Endothelial cell of umbilical vein (primary cell): ENCODE data around the gene PDYN. TPM values are rescaled to one million over a fixed set of nuclear protein-coding genes. Genes with fewer than 3 reads are reported as not detected.

Experiments
- BruUV-seq: library from RNA; stranded (reverse); fragments of 400-500 nt; replicated peaks from 2 replicates; lab custom pipeline; 2021; lab: Mats Ljungman, UMichigan
- CTCF ChIA-PET: fragments of 300-600, 350-600 bp; sonication (Branson Sonifier 250); formaldehyde crosslinking; loops from one replicate; lab custom pipeline; 2021; ENCODE audit warnings: antibody characterized with exemption, inconsistent platforms; lab: Charles Lee
- POLR2A ChIA-PET: fragments of 300-600, 350-600 bp; sonication (Branson Sonifier 250); formaldehyde crosslinking; loops from one replicate; lab custom pipeline; 2021; ENCODE audit warnings: antibody characterized with exemption, inconsistent platforms; lab: Charles Lee
- DNase-seq: peaks from one replicate; pipeline ENCODE4 v3.0.0-alpha.2; 2011; ENCODE audit warnings: low read depth, low spot score
- FAIRE-seq: peaks from 2 replicates; lab custom pipeline; 2011; peaks lifted over from hg19 to GRCh38; lab: Jason Lieb, UNC
- H2AFZ ChIP-seq: 2 replicates; pipeline ENCODE4 v1.6.0; 2012; ENCODE audit warnings: low read depth, low read length, control low read depth, inconsistent platforms
- H3K27ac ChIP-seq: 2 replicates; pipeline ENCODE4 v1.5.1; 2011; ENCODE audit warnings: low read depth, mild to moderate bottlenecking, control low read depth, low read length, moderate library complexity; ENCODE audit not compliant: insufficient read depth
- H3K27me3 ChIP-seq, 2 experiments: 2 replicates each; pipeline versions ENCODE4 v1.6.0 to v1.6.1; 2011; ENCODE audit warnings: low read length in 2 of 2, mixed read lengths in 1 of 2; ENCODE audit not compliant: control insufficient read depth in 2 of 2, insufficient read depth in 2 of 2
- H3K36me3 ChIP-seq, 2 experiments: 2 replicates in 1 of 2; 3 replicates in 1 of 2; pipeline ENCODE4 v1.5.1; 2011; ENCODE audit warnings: low read length in 2 of 2, mild to moderate bottlenecking in 1 of 2, moderate library complexity in 1 of 2; ENCODE audit not compliant: control insufficient read depth in 2 of 2, insufficient read depth in 2 of 2; ENCODE audit errors: extremely low read depth in 1 of 2
- H3K4me1 ChIP-seq: 3 replicates; pipeline ENCODE4 v1.5.1; 2011; ENCODE audit warnings: mild to moderate bottlenecking, low read length; ENCODE audit not compliant: control insufficient read depth, insufficient read depth; ENCODE audit errors: extremely low read depth
- H3K4me2 ChIP-seq: 2 replicates; pipeline ENCODE4 v1.6.1; 2011; ENCODE audit warnings: low read length, control low read depth, mixed read lengths; ENCODE audit not compliant: insufficient read depth
- H3K4me3 ChIP-seq, 3 experiments: fragments of 200-600 bp in 1 of 3; sonication (generic), shearing (Covaris generic) in 1 of 3; replicated peaks in 1 of 3; 2 replicates each; pipeline ENCODE4 v1.5.1; 2011 to 2016; ENCODE audit warnings: control low read depth in 3 of 3, low read length in 3 of 3, mild to moderate bottlenecking in 2 of 3, inconsistent platforms in 1 of 3, low read depth in 1 of 3, moderate library complexity in 1 of 3; ENCODE audit not compliant: insufficient read depth in 1 of 3
- H3K79me2 ChIP-seq: 2 replicates; pipeline ENCODE4 v1.6.0; 2012; ENCODE audit warnings: low read length, inconsistent platforms; ENCODE audit not compliant: control insufficient read depth, insufficient read depth
- H3K9ac ChIP-seq: replicated peaks from 2 replicates; pipeline ENCODE3; 2011; ENCODE audit warnings: low read length, control low read depth; ENCODE audit not compliant: insufficient read depth; ENCODE audit errors: extremely low read depth
- H3K9me1 ChIP-seq: replicated peaks from 3 replicates; pipeline ENCODE4 v1.6.0; 2011; ENCODE audit warnings: mild to moderate bottlenecking, low read length; ENCODE audit not compliant: control insufficient read depth, insufficient read depth; ENCODE audit errors: extremely low read depth
- H3K9me3 ChIP-seq: replicated peaks from 2 replicates; pipeline ENCODE4 v1.5.1; 2012; ENCODE audit warnings: low read length, inconsistent platforms; ENCODE audit not compliant: control insufficient read depth, insufficient read depth
- H4K20me1 ChIP-seq: replicated peaks from 2 replicates; pipeline ENCODE3; 2011; ENCODE audit warnings: mild to moderate bottlenecking, low read length; ENCODE audit not compliant: control insufficient read depth, insufficient read depth; ENCODE audit errors: extremely low read depth
- CTCF ChIP-seq, 2 donors: IDR thresholded peaks; 1 replicate in 1 of 2; 2 replicates in 1 of 2; pipeline ENCODE4 v1.5.1; 2011; ENCODE audit warnings: low read length in 2 of 2, mild to moderate bottlenecking in 2 of 2, moderate library complexity in 2 of 2, control low read depth in 1 of 2, inconsistent platforms in 1 of 2, low read depth in 1 of 2; ENCODE audit not compliant: insufficient read depth in 1 of 2; ENCODE audit errors: extremely low read depth in 1 of 2
- EZH2 ChIP-seq: IDR thresholded peaks from 2 replicates; pipeline ENCODE4 v1.6.1; 2012; ENCODE audit warnings: borderline replicate concordance, low read depth, mild to moderate bottlenecking, moderate library complexity, low read length, inconsistent platforms; ENCODE audit not compliant: severe bottlenecking
- FOS ChIP-seq: IDR thresholded peaks from 2 replicates; pipeline ENCODE4 v1.6.1; 2011; ENCODE audit warnings: mild to moderate bottlenecking, low read length, moderate library complexity, borderline replicate concordance; ENCODE audit not compliant: insufficient read depth
- GATA2 ChIP-seq: IDR thresholded peaks from 2 replicates; pipeline ENCODE4 v1.7.0; 2011; ENCODE audit warnings: low read depth, mild to moderate bottlenecking, moderate library complexity, mixed read lengths, low read length; ENCODE audit not compliant: insufficient read length, insufficient read depth
- JUN ChIP-seq: IDR thresholded peaks from 2 replicates; pipeline ENCODE4 v1.6.1; 2011; ENCODE audit warnings: borderline replicate concordance, low read depth; ENCODE audit not compliant: insufficient read length, insufficient read depth
- MYC ChIP-seq: IDR thresholded peaks from one replicate; pipeline ENCODE4 v1.6.1; 2011; ENCODE audit warnings: mild to moderate bottlenecking, low read depth, low read length
- POLR2A ChIP-seq: IDR thresholded peaks from 2 replicates; pipeline ENCODE4 v1.6.1; 2012; ENCODE audit warnings: low read depth, mild to moderate bottlenecking, control low read depth, low read length
- POLR2AphosphoS5 ChIP-seq: IDR thresholded peaks from 2 replicates; pipeline ENCODE4 v1.6.1; 2012; ENCODE audit warnings: low read depth, mild to moderate bottlenecking, control low read depth, low read length, moderate library complexity; ENCODE audit not compliant: insufficient read depth
- dilution Hi-C: fragments of 300-500 bp; cut with MboI; formaldehyde crosslinking; loops from one replicate; pipeline ENCODE4 v1.15.0; 2019; ENCODE audit warnings: low sequenced_read_pairs; ENCODE audit not compliant: extremely low pct_ligation_motif_present
- intact Hi-C: fragments of 100-400 bp; cut with micrococcal nuclease; formaldehyde crosslinking; loops from one replicate; pipeline ENCODE4 v1.10.0; 2022
- polyA plus RNA-seq, 4 experiments: library from polyadenylated mRNA; depleted of rRNA in 3 of 4; stranded (reverse) in 3 of 4; unstranded in 1 of 4; fragments of >200 nt; gene quantifications; 2 replicates each; pipeline versions ENCODE4 v1.2.1 to v1.2.3, GENCODE V29; 2011 to 2012; ENCODE audit warnings: missing spikeins in 1 of 4
- total RNA-seq: library from RNA; stranded (reverse); gene quantifications from 2 replicates; pipeline ENCODE4 v1.2.3, GENCODE V29; 2021
- TF ChIP-seq, protein P1 (sequence below): IDR thresholded peaks from 2 replicates; pipeline ENCODE4 v1.6.1; 2011; ENCODE audit not compliant: insufficient read depth, insufficient read length

Gene PDYN
- total and polyA plus RNA-seq, 2 donors (not counting 3 experiments of a cell fraction or from before 2014, with no cell fraction given): not detected

GRCh38 chr20:1945134-1945618 lies 48.7 kb downstream of the PDYN start:
- TF ChIP-seq CTCF (IDR thresholded peaks at IDR 0.05; ENCODE audit: extremely low read depth in 1 of 2, insufficient read depth in 1 of 2, low read depth in 1 of 2, low read length in 2 of 2): no peak
- TF ChIP-seq, protein P1, sequence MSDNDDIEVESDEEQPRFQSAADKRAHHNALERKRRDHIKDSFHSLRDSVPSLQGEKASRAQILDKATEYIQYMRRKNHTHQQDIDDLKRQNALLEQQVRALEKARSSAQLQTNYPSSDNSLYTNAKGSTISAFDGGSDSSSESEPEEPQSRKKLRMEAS: no peak
- TF ChIP-seq JUN: no peak
- TF ChIP-seq EZH2: no peak
- no peak for TF ChIP-seq FOS
- no peak for TF ChIP-seq MYC
- TF ChIP-seq POLR2AphosphoS5: no peak
- no peak for TF ChIP-seq POLR2A
- TF ChIP-seq GATA2: no peak
- H3K27me3 ChIP-seq: peaks cover 14 to 26% of the 10 kb centered on the region in 2 experiments
- H3K4me3 ChIP-seq: no peak overlapping the region
- DNase-seq (no peak), FAIRE-seq (no peak)
- H3K9me3 ChIP-seq: no peaks in the 10 kb centered on the region
- no peaks in the 10 kb centered on the region for H3K4me1 ChIP-seq
- intact Hi-C loops (no loop called here), dilution Hi-C loops (no loop called here)
- no peaks in the 10 kb centered on the region for H3K79me2 ChIP-seq
- no peak overlapping the region for H2AFZ ChIP-seq
- no peak overlapping the region for H3K27ac ChIP-seq
- H3K4me2 ChIP-seq: no peak overlapping the region
- H3K36me3 ChIP-seq: no peaks in the 10 kb centered on the region
- no TSS peak for BruUV-seq
- H3K9me1 ChIP-seq: no peaks in the 10 kb centered on the region
- CTCF ChIA-PET: no interaction called here
- H3K9ac ChIP-seq: no peak overlapping the region
- no peaks in the 10 kb centered on the region for H4K20me1 ChIP-seq
- POLR2A ChIA-PET: no interaction called here
